GM12878 (cell line): ENCODE measurements around the gene KDM5C. TPM values are rescaled to one million over a fixed set of nuclear protein-coding genes. Genes with fewer than 3 reads are reported as not detected.

Source experiments
- ASH2L ChIP-seq: fragments of 300-600, 200-600 bp; sonication (generic); IDR thresholded peaks from 2 replicates; pipeline ENCODE4 v1.6.1; 2017; ENCODE audit warnings: low read depth, mild to moderate bottlenecking, borderline replicate concordance
- BMI1 ChIP-seq: fragments of 450-650 bp; IDR thresholded peaks from 2 replicates; pipeline ENCODE4 v1.6.1; 2016; ENCODE audit warnings: mild to moderate bottlenecking, moderate library complexity, borderline replicate concordance
- CBX5 ChIP-seq: sonication (generic); IDR thresholded peaks from 2 replicates; pipeline ENCODE4 v1.6.1; 2016; ENCODE audit warnings: low read depth, moderate library complexity, mild to moderate bottlenecking, inconsistent platforms
- HDGF ChIP-seq: fragments of 450-650 bp; IDR thresholded peaks from 2 replicates; pipeline ENCODE4 v1.6.1; 2016; ENCODE audit warnings: antibody characterized with exemption
- IKZF2 ChIP-seq, 2 experiments: fragments of 450-650 bp; IDR thresholded peaks; 2 replicates each; pipeline ENCODE4 v1.6.1; 2017; ENCODE audit warnings: mild to moderate bottlenecking in 2 of 2, moderate library complexity in 2 of 2
- JUND ChIP-seq: IDR thresholded peaks from 2 replicates; pipeline ENCODE4 v1.6.1; 2012; ENCODE audit warnings: low read depth, mild to moderate bottlenecking, low read length, improper control_type of control experiment, moderate library complexity
- LARP7 ChIP-seq: fragments of 450-650 bp; IDR thresholded peaks from 2 replicates; pipeline ENCODE4 v1.6.1; 2017; ENCODE audit warnings: mild to moderate bottlenecking
- MTA3 ChIP-seq: IDR thresholded peaks from 2 replicates; pipeline ENCODE4 v1.6.1; 2012; ENCODE audit warnings: low read length, inconsistent platforms, borderline replicate concordance
- MYC ChIP-seq: IDR thresholded peaks from 2 replicates; pipeline ENCODE4 v1.6.1; 2011; ENCODE audit warnings: mild to moderate bottlenecking, low read length, moderate library complexity, inconsistent platforms; ENCODE audit not compliant: insufficient read depth, insufficient replicate concordance, insufficient read length, severe bottlenecking
- PAX5 ChIP-seq: IDR thresholded peaks from 2 replicates; pipeline ENCODE4 v1.6.1; 2011; ENCODE audit warnings: low read depth, low read length, borderline replicate concordance
- POLR2A ChIP-seq: IDR thresholded peaks from 2 replicates; pipeline ENCODE4 v1.6.1; 2011; ENCODE audit warnings: low read depth, mild to moderate bottlenecking, low read length
- POU2F2 ChIP-seq: IDR thresholded peaks from 3 replicates; pipeline ENCODE4 v1.6.1; 2011; ENCODE audit warnings: low read depth, mild to moderate bottlenecking, low read length, borderline replicate concordance
- SIN3A ChIP-seq: IDR thresholded peaks from 2 replicates; pipeline ENCODE4 v1.6.1; 2012; ENCODE audit warnings: low read depth, low read length, improper control_type of control experiment
- SMARCA5 ChIP-seq: fragments of 450-650 bp; IDR thresholded peaks from 2 replicates; pipeline ENCODE4 v1.6.1; 2017; ENCODE audit warnings: mild to moderate bottlenecking
- SMC3 ChIP-seq: IDR thresholded peaks from 2 replicates; pipeline ENCODE4 v1.6.1; 2011; ENCODE audit warnings: low read length, improper control_type of control experiment, borderline replicate concordance
- polyA plus RNA-seq, 11 experiments: library from polyadenylated mRNA; depleted of rRNA in 4 of 11; unstranded in 6 of 11; stranded (reverse) in 5 of 11; fragments of >200 nt; fragmentation: Nextera tagmentation in 4 of 11; fragmentation: Illumina TruSeq in 1 of 11; extraction: Ambion mirVana in 4 of 11; extraction: Trizol in 1 of 11; gene quantifications; 1 replicate in 1 of 11; 2 replicates in 10 of 11; pipeline versions ENCODE4 v1.2.1 to v1.2.3, GENCODE V29; 2011 to 2016; ENCODE audit warnings: inconsistent platforms in 2 of 11, missing spikeins in 2 of 11, low read depth in 1 of 11
- total RNA-seq, 4 experiments: library from RNA; depleted of rRNA in 3 of 4; stranded (reverse); fragments of >200 nt in 3 of 4; fragmentation: Illumina TruSeq in 1 of 4; extraction: Trizol in 1 of 4; gene quantifications; 2 replicates each; pipeline versions ENCODE4 v1.2.1 to v1.2.3, GENCODE V29; 2013 to 2021
- TF ChIP-seq, protein P1 (sequence below): fragments of 450-650 bp; IDR thresholded peaks from 2 replicates; pipeline ENCODE4 v1.6.1; 2017; ENCODE audit warnings: mild to moderate bottlenecking
- TF ChIP-seq, protein P2 (sequence below): fragments of 150-350 bp; IDR thresholded peaks from 2 replicates; pipeline ENCODE4 v1.6.1; 2014; ENCODE audit warnings: mild to moderate bottlenecking, low read depth, low read length
- TF ChIP-seq, protein P3 (sequence below): fragments of 450-650 bp; IDR thresholded peaks from 2 replicates; pipeline ENCODE4 v1.6.1; 2017; ENCODE audit warnings: borderline replicate concordance
- TF ChIP-seq, protein P4 (sequence below): fragments of 450-650 bp; IDR thresholded peaks from 2 replicates; pipeline ENCODE4 v1.6.1; 2018; ENCODE audit warnings: mild to moderate bottlenecking, low read depth, moderate library complexity; ENCODE audit not compliant: partially characterized antibody
- TF ChIP-seq, protein P5 (sequence below): IDR thresholded peaks from 2 replicates; pipeline ENCODE4 v1.6.1; 2011; ENCODE audit warnings: borderline replicate concordance, low read depth, mild to moderate bottlenecking, moderate library complexity, low read length; ENCODE audit not compliant: insufficient read depth, poor library complexity, severe bottlenecking

Gene KDM5C
- total and polyA plus RNA-seq, 10 of the 15 experiments (the other 5 are each of a cell fraction or from before 2014, with no cell fraction given) = 1.5 to 110 (median 53.0) TPM

DNA sequence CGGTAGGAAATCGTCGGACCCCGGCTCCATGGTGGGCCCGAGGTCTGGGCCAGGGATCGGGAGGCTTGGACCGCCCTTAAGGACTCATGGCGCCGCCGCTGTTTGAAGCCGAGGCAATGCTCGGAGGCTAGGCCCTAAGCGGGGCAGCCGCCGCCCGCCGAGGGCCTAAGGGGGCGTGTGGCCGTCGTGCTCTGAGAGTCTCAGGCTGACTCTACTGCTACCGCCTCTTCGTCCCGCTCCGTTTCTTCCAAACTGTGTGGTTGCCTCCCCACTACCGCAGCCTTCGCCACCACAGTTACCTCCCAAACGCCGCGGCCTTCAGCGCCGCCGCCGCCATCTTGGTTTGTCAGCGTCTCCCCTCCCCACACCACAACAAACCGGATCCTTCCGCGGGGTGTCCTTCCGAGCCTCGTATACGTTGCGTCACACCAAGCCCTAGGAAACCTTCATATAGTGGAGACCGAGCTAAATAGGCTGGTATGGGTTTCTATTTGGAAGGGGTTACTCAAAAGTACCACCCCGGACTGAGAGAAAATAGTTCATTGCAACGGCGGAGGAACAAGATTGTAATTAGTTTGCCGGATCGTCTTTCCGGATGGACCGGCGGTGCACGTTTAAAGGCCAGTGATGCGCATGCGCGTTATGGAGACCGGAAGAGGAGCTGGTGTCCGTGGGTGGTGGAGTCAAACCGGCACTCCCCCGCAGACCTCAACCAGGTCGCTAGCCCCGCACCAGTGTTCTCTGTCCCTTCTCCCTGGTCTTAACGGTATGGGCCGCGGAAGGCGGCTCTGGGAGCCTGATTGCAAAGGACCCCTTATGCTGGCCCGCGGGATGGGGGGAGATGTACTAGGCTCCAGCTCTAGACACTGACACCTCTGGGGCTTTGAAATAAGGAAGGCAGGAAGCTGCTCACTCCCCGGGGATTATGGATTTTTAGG, at the start of gene KDM5C (continued):
- TF ChIP-seq IKZF2 (IDR thresholded peaks at IDR 0.05) = peak; percentile 48 to 72
- TF ChIP-seq, protein P1, sequence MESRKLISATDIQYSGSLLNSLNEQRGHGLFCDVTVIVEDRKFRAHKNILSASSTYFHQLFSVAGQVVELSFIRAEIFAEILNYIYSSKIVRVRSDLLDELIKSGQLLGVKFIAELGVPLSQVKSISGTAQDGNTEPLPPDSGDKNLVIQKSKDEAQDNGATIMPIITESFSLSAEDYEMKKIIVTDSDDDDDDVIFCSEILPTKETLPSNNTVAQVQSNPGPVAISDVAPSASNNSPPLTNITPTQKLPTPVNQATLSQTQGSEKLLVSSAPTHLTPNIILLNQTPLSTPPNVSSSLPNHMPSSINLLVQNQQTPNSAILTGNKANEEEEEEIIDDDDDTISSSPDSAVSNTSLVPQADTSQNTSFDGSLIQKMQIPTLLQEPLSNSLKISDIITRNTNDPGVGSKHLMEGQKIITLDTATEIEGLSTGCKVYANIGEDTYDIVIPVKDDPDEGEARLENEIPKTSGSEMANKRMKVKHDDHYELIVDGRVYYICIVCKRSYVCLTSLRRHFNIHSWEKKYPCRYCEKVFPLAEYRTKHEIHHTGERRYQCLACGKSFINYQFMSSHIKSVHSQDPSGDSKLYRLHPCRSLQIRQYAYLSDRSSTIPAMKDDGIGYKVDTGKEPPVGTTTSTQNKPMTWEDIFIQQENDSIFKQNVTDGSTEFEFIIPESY = no peak
- TF ChIP-seq SIN3A = peak; percentile 83
- 0 out of 2 replicates have a peak, but pooled peaks have one; percentile 29 for TF ChIP-seq BMI1
- TF ChIP-seq ASH2L = no peak
- TF ChIP-seq CBX5 = no peak; the same call in 1 of the 2 replicates
- TF ChIP-seq LARP7 = peak; percentile 86
- TF ChIP-seq MYC = no peak
- no peak for TF ChIP-seq HDGF
- peak; percentile 89; the same call in 1 of the 2 replicates for TF ChIP-seq SMARCA5
- TF ChIP-seq POLR2A = peak; percentile 99
- TF ChIP-seq MTA3 = peak; percentile 68; the same call in 1 of the 2 replicates
- peak; percentile 83; the same call in 2 of the 3 replicates for TF ChIP-seq POU2F2
- TF ChIP-seq SMC3 = no peak
- TF ChIP-seq, protein P2, sequence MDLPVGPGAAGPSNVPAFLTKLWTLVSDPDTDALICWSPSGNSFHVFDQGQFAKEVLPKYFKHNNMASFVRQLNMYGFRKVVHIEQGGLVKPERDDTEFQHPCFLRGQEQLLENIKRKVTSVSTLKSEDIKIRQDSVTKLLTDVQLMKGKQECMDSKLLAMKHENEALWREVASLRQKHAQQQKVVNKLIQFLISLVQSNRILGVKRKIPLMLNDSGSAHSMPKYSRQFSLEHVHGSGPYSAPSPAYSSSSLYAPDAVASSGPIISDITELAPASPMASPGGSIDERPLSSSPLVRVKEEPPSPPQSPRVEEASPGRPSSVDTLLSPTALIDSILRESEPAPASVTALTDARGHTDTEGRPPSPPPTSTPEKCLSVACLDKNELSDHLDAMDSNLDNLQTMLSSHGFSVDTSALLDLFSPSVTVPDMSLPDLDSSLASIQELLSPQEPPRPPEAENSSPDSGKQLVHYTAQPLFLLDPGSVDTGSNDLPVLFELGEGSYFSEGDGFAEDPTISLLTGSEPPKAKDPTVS = no peak
- TF ChIP-seq, protein P3, sequence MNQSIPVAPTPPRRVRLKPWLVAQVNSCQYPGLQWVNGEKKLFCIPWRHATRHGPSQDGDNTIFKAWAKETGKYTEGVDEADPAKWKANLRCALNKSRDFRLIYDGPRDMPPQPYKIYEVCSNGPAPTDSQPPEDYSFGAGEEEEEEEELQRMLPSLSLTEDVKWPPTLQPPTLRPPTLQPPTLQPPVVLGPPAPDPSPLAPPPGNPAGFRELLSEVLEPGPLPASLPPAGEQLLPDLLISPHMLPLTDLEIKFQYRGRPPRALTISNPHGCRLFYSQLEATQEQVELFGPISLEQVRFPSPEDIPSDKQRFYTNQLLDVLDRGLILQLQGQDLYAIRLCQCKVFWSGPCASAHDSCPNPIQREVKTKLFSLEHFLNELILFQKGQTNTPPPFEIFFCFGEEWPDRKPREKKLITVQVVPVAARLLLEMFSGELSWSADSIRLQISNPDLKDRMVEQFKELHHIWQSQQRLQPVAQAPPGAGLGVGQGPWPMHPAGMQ = no peak
- TF ChIP-seq, protein P4, sequence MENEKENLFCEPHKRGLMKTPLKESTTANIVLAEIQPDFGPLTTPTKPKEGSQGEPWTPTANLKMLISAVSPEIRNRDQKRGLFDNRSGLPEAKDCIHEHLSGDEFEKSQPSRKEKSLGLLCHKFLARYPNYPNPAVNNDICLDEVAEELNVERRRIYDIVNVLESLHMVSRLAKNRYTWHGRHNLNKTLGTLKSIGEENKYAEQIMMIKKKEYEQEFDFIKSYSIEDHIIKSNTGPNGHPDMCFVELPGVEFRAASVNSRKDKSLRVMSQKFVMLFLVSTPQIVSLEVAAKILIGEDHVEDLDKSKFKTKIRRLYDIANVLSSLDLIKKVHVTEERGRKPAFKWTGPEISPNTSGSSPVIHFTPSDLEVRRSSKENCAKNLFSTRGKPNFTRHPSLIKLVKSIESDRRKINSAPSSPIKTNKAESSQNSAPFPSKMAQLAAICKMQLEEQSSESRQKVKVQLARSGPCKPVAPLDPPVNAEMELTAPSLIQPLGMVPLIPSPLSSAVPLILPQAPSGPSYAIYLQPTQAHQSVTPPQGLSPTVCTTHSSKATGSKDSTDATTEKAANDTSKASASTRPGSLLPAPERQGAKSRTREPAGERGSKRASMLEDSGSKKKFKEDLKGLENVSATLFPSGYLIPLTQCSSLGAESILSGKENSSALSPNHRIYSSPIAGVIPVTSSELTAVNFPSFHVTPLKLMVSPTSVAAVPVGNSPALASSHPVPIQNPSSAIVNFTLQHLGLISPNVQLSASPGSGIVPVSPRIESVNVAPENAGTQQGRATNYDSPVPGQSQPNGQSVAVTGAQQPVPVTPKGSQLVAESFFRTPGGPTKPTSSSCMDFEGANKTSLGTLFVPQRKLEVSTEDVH = peak; percentile 87
- TF ChIP-seq PAX5 = 0 out of 2 replicates have a peak, but pooled peaks have one; percentile 34
- TF ChIP-seq, protein P5, sequence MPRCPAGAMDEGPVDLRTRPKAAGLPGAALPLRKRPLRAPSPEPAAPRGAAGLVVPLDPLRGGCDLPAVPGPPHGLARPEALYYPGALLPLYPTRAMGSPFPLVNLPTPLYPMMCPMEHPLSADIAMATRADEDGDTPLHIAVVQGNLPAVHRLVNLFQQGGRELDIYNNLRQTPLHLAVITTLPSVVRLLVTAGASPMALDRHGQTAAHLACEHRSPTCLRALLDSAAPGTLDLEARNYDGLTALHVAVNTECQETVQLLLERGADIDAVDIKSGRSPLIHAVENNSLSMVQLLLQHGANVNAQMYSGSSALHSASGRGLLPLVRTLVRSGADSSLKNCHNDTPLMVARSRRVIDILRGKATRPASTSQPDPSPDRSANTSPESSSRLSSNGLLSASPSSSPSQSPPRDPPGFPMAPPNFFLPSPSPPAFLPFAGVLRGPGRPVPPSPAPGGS = no peak
- peak; percentile 63; the same call in 1 of the 2 replicates for TF ChIP-seq JUND
